Left cardiac atrium (tissue), 4 donors: ENCODE measurements around the gene C1orf159. TPM values are rescaled to one million over a fixed set of nuclear protein-coding genes. Genes with fewer than 3 reads are reported as not detected.

ENCODE experiments used
- ATAC-seq, 2 donors: fragments of 200-7000 bp; cut with Tn5 transposase; one replicate each; pipeline ENCODE4 v1.9.1; 2020; ENCODE audit warnings: mild to moderate bottlenecking in 2 of 2, moderate library complexity in 2 of 2
- DNase-seq: peaks from one replicate; pipeline ENCODE4 v3.0.0-alpha.2; 2020
- intact Hi-C, 2 donors: fragments of 100-400 bp; cut with DNase I; formaldehyde crosslinking; loops; one replicate each; pipeline versions ENCODE4 v1.14.1 to v1.15.1; 2022 to 2023
- total RNA-seq, 2 donors: library from RNA; stranded (reverse); fragmentation: NEBNext Ultra II Directional; extraction: Animal tissue kit (Norgen Biotek cat#: 25700); gene quantifications; one replicate each; pipeline ENCODE4 v1.2.1, GENCODE V29; 2021
- donor health status: DM: no; HTN: yes; CAD: no.
- donor health status: DM: no; HTN: yes; CAD: no; lungs with severe emphysema.
- donor health status: DM: yes; HTN: yes; CAD: no.
- donor health status: Dilated cardiomyopathy.

C1orf159 gene
- total RNA-seq, 2 donors from 2014 or later: 5.3 to 6.1 TPM

DNA sequence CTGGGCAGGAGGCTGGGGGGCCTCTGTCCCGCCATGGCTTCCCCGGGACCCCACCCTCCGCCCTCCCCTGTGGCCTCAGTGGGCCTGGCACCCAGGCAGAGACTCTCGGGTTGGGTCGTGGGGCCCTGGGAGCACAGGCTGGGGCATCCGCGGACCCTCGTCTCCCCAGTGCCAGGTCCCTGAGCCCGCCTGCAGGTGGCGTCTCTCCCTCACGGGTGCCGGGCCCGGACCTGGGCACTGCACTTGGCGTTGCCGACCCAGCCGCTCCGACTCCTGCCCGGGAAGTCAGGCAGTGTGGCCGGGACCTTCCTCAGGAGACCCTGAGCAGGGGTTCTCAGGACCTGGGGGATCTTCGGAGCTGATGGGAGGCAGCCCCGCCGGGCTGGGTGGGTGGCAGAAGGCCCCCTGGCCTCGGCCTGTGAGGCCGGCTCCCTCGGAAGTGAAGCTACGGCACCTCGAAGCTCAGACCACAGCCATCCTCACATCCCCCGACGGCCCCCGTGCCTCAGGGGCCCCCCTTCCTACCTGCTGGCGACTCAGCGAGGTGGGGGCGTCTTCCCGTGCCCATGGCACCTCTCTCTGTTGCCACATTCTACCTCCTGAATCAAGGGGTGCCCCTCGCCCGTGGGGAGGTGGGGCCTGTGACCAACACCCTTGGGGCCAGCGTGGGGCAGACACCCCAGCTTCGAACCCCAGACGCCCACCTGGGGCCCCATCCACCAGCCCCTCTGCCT lies 6.4 kb upstream of the C1orf159 start:
- peak; percentile 87 for DNase-seq
- peak; percentile 94 to 95 for ATAC-seq
- intact Hi-C loops: loop anchor here in 1 of 2 donors (2.0 kb wide), 2 partner anchors 131 to 169 kb away; no protein-coding TSS in a partner anchor

DNA sequence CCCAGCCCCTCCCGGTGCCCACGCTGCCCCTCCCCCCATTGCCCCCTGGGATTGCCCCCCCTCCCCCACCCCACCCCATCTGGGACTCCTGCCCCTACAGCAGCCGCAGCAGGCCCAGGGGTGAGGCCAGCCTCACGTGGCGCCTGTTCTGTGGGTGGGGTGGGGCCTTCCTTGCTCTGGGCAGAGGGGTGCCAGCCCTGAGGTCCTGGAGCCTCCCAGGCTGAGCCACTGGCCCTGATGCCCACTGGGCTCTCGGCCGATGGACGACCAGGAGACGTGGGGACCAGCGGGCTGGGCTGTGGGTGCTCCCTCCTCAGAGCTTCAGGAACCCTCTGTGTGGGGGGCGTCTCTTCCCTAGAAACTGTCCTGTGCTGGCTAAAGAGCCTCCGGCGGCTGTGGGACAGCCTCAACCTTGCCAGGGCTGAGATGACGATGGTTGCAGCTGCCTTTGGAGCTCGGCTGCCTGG lies 5.8 kb upstream of the C1orf159 start:
- DNase-seq (no peak), ATAC-seq (peak; percentile 13 to 16)
- intact Hi-C loops: loop anchor here in 1 of 2 donors (2.0 kb wide), 2 partner anchors 131 to 169 kb away; no protein-coding TSS in a partner anchor

DNA sequence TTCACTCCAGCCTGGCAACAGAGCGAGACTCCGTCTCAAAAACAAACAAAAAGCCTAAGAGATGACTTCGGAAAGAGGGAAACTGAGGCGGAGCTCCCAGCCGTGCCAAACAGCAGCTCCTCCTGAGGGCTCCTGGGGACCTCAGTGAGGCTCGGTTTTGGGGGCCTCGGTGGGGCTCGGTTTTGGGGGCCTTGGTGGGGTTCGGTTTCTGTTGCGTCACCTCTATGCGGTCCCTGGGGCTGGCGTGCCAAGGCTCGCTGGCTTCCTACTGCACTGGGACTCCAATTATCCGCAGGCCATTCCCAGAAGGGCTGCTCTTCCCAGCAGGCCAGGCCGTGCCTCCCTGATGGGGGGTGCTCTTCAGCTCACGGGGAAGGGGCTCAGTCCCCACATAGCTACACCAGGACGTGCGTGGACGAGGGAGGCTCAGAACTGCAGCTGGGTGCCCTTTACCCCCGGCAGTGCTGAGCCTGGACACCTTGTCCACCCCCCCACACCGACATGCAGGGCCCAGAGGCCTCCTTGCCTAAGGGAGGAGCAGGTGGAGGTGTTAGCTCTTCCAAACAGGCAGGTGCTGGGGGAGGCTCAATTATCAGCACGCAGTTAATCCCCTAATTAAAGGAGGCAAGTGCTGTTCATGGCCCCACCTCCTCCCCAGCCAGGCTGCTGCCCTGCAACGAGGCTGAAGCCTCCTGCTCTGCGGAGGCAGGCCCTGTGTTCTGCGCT lies 5.1 kb upstream of the C1orf159 start:
- peak; percentile 14 for DNase-seq
- intact Hi-C loops: no loop called here

DNA sequence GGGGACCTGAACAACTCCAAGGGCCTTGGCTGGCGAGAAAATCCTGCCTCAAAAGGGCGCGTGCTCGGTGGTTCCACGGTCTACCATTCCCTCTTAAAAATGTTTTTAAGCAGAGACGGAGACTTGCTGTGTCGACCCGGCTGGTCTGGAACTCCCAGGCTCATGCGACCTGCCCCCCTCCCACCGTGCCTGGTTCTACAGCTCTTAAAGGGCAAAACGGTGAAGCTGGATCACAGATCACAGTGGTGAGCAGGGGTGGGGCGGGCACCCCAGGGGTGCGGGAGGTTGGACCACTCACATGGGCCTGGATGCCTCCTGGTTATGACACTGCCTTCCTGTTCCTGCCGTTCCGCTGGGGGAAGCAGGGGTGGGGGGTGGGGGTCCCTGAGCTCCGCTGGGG lies 4.2 kb upstream of the C1orf159 start:
- intact Hi-C loops: no loop called here
- DNase-seq (peak; percentile 13), ATAC-seq (no peak)

More for the DNA sequence above, 5.1 kb upstream of the C1orf159 start:
- ATAC-seq: no peak

DNA sequence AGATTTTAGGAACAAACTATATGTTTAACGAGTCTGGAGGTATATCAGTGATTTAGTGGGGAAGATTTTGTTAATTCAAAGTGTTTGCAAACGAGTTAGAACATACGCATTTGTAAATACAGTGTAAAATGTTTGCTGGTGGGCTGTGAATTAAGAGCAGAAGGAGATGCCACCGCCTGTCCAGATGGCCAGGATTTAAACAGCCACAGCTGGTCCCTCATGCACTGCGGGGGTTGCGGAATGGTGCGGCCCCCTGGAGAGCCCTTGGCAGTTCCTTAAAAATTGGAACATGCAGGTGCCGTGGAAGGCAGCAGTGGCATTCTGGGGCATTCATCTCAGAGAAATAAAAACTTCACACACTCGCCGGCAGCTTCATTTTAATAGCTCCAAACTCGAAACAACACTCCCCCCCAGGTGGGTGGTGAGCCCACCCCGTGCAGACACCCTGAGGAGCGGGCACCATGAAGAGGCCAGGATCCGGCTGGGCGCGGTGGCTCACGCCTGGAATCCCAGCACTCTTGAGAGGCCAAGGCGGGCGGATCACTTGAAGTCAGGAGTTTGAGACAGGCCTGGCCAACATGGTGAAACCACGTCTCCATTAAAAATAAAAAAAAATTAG lies 3.5 kb upstream of the C1orf159 start:
- intact Hi-C loops: loop anchor here (5.0 kb wide), 2 partner anchors 113 to 128 kb away; partner anchors contain the start of genes B3GALT6 (in 1 of the 2), C1QTNF12 (in 1 of the 2) and SDF4 (in 1 of the 2)
- DNase-seq (peak; percentile 15), ATAC-seq (no peak)

DNA sequence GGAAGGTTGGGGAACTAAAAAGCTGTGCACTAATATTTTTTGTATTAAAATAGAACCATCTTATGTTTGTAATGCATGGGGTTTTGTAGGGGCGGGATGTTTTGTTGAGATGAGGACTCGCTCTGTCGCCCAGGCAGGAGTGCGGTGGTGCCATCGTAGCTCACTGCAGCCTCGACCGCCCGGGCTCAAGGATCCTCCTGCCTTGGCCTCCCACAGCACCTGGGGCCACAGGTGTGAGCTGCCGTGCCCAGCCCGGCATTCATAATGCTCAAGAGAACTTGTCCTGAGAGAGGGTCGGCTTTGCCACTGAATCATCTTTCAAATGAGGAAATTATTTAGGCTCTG lies 3.0 kb upstream of the C1orf159 start:
- peak; percentile 17 for DNase-seq
- intact Hi-C loops: loop anchor here (5.0 kb wide), 2 partner anchors 113 to 128 kb away; partner anchors contain the start of genes B3GALT6 (in 1 of the 2), C1QTNF12 (in 1 of the 2) and SDF4 (in 1 of the 2)

DNA sequence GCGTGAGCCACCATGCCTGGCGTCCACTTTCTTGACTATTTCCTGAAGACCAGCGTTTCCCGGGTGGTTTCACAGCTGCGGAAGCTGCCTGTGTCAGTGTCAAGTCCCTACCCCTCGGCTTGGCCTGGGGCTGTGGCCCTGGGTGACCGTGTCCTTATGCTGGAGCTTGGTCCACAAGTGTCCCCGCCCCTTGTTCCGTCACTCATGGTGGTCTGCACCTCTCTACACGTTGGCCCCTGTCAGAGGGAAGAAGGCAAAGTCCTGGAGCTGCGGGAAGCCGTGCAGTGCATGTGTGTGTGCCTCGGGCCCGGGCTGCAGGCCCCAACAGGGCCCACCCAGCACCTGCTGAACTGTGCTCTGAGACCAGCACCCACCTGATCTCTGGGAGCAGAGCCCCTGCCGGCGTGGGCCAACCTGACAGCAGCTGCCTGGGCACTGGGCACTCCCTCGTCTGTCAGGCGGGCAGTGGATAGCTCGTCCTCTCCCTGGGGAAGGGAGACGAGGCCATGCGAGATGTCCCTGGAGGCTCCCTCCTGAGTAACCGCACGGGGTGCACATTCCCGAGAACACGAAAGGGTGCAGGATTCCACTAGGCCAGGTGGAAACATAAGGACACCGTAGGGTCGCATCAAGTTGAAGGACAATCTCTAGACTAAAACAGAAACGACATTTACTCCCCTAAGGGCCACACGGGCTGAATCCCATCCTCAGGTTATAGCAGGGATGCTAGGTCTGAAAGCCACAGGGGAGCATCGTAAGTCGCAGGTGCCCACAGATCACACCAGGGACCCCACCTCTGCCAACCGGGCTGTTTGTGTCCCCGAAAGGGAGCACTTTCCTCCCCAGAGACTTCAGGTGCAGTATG lies 2.4 kb upstream of the C1orf159 start:
- ATAC-seq (no peak), DNase-seq (peak; percentile 14)
- intact Hi-C loops: loop anchor here (5.0 kb wide), 2 partner anchors 114 to 129 kb away; partner anchors contain the start of genes B3GALT6 (in 1 of the 2), C1QTNF12 (in 1 of the 2) and SDF4 (in 1 of the 2)

More for the DNA sequence above, 3.0 kb upstream of the C1orf159 start:
- no peak for ATAC-seq

DNA sequence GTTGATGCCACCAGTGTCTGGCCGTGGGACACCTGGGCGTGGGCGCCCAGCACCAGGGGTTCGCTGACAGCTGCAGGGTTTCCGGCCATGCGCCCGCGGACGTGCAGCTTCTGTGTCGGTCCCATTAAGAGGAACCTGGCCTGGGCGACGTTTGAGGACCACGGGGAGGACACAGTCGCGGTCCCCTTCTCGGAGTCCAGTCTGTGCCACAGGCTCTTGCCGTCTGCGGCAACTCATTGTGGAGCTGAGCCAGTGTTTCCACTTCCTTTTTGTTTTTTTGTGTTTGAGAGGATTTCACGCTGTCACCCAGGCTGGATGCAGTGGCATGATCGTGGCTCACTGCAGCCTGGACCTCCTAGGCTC lies 1.6 kb upstream of the C1orf159 start:
- DNase-seq (peak; percentile 22), ATAC-seq (no peak)
- intact Hi-C loops: loop anchor here (5.0 kb wide), 2 partner anchors 115 to 130 kb away; partner anchors contain the start of genes B3GALT6 (in 1 of the 2), C1QTNF12 (in 1 of the 2) and SDF4 (in 1 of the 2)

DNA sequence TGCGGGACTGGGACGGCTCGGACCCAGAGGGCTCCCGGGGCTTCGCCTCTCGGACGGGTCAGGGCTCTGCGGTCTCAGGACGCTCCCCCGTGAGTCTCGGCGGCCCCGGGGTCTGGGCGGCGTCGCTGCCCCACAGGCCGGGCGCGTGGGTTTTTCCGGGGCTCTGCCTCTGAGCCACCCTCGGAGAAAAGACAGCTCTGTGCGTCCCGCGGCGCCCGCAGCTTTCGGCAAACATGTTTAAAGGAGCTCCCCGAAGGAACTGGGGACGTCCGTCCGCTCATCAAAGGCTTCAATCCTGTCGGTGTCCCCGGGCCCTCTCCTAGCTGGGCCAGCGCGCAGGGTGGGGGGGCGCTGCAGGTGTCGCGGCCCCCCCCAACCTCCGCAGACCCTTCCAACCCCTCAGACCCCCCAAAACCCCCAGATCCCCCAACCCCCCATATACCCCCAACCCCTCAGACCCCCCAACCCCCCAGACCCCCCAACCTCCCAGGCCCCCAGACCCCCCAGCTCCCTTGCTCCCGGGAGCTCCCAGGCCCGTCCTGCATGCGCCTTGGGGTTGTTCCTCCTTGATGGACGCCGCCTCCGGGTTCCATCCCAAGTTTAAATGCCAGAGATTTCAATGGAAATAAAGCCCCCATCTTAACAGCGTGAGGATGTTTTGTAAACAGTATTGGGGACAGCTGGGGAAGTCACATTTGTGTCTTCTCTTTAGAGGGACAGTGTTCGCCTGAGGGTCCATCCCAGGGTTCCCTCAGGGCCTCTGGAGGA lies 996 bp upstream of the C1orf159 start:
- no peak for ATAC-seq

DNA sequence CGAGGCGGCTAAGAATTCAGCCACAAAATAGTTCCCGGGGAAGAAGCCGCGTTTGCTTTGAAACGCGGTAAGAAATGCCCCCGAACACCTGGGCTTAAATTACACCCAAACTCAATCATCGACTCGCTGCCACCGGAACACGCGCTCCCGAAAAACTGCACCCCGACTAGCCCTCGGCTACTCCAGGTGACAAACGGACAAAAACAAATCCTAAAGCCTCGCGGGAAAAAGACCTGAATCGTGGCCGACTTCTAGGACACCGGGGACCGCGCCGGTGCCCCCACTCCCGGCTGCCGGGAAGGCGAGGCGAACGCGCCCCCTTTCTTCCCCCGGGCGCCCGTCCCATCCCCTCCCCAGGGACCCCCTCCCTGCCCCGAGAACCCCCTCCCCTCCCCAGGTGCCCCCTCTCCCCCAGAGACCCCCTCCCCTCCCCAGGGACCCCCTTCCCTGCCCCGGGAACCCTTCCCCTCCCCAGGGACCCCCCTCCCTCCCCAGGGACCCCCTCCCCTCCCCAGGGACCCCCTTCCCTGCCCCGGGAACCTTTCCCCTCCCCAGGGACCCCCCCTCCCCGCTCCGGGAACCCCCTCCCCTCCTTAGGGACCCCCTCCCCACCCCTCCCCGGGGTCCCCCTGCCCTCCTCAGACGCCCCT lies 628 bp downstream of the C1orf159 start:
- DNase-seq (peak; percentile 16), ATAC-seq (no peak)
- intact Hi-C loops: loop anchor here (5.0 kb wide), 2 partner anchors 117 to 132 kb away; partner anchors contain the start of genes B3GALT6 (in 1 of the 2), C1QTNF12 (in 1 of the 2) and SDF4 (in 1 of the 2)

More for the DNA sequence above, 996 bp upstream of the C1orf159 start:
- intact Hi-C loops: loop anchor here (5.0 kb wide), 2 partner anchors 115 to 130 kb away; partner anchors contain the start of genes B3GALT6 (in 1 of the 2), C1QTNF12 (in 1 of the 2) and SDF4 (in 1 of the 2)
- DNase-seq: peak; percentile 18

DNA sequence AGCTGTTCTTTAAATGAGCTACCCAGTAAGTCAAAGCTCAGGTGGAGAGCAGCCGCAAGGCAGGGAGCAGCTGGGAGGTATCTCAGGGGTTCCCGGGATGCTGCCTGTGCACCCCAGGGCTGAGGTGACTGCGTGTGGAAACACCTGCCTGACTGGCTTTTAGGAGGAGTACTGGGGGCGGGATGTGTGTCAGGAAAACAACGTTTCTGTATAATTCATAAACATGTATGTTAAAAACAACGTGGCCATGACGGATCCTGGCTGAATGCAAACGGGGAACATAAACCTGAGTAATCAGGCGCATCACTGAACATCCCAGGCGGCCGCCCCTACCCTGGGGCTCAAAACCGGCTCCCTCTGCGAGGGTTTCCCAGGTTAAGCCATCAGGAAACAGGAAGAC lies 1.5 kb downstream of the C1orf159 start:
- DNase-seq (peak; percentile 14), ATAC-seq (no peak)

DNA sequence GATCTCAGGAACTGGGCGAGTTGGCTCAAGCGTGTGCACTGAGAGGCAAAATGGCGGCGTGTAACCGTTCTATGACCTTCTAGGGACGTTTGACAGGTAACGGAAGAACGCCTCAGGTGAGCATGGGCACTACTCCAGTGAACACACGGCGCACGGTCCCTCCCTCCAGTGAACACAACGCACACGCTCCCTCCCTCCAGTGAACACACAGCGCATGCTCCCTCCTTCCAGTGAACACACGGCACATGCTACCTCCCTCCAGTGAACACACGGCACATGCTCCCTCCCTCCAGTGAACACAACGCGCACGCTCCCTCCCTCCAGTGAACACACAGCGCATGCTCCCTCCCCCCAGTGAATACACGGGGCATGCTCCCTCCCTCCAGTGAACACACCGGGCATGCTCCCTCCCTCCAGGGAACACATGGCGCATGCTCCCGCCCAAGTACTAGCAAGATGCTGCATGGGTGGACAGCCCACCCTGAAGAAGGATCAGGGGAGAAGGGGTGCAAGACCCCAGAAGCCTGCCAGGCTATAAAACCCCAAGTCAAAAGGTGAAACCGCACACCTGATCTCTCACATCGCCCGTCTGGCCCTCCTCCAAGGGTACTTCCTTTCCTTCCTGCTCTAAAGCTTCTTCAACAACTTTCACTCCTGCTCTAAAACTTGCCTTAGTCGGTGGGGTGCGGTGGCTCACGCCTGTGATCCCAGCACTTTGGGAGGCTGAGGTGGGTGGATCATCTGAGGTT lies 3.5 kb downstream of the C1orf159 start:
- DNase-seq: peak; percentile 12
- intact Hi-C loops: no loop called here

More for the DNA sequence above, 1.5 kb downstream of the C1orf159 start:
- intact Hi-C loops: no loop called here

DNA sequence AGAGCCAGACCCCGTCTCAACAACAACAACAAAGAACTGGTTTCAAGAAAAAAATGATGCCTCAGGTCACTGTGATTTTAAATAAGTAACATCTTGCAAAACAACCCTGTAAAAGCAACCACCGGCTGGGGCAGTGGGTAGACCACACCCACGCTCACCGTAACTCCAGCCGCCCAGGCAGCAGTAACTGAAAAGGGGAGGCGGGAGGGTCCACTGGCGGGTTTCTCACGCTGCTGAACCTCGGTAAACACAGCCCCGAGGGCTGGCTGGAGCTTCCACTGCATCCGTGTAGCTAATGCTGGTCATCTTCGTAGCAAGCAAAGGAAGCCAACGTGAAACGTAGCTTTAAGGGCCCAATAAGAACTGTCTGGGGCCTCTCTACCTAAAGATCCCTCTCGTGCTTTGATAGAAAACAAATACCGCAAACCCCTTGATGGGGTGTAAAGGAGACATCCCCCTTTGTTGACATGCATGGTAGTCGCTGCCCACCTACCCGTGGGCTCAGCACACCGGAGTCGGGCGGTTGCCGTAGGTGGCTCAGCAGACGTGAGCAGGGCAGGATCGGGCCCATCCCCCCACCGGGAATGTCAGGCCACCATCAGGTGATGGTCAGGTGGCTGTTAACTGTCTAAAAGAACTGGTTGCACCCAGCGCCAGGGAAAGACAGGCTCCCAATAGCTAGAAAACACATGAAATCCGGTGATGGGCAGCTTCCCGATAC lies 4.2 kb downstream of the C1orf159 start:
- DNase-seq (peak; percentile 15), ATAC-seq (no peak)
- intact Hi-C loops: no loop called here

More for the DNA sequence above, 3.5 kb downstream of the C1orf159 start:
- no peak for ATAC-seq

DNA sequence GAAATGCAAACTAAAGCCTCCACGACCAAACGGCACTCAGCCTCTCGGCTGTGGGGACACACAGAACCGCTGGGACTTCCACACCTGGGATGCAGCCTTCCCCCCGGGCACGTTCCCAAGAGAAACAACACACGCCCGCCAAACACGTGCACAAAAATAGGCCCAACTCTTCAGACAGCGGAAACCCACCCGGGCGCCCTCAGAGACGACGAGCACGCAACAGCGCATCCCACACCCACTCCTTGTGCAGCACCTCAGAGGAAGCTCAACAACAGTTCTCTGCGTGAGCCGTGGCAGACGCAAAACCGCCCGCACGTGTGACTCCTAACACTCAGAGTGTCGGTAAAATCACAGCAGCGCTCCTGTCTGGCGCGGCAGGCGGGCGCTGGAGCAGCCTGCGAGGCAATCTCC lies 5.3 kb downstream of the C1orf159 start:
- intact Hi-C loops: no loop called here
- peak; percentile 8 for DNase-seq

DNA sequence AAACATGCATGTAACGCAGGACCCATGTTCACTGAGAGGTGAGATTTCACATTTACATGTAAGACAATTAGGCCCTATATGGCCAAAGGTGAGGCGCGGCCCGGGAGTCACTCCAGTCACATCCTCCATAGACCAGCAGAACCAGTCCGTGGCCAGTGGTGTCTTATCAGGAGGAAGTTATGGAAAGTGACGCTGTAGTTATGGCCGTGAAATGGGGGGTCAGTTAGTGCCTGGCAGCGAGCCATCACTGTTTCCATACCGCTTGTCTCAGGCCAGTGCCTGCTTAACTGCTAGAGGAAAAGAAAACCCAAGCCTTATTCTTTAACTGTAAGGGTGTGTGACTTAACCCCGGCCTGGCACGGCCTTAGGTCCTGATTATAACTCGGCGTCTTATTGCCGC lies 6.1 kb downstream of the C1orf159 start:
- peak; percentile 11 for DNase-seq

More for the DNA sequence above, 5.3 kb downstream of the C1orf159 start:
- no peak for ATAC-seq

More for the DNA sequence above, 6.1 kb downstream of the C1orf159 start:
- ATAC-seq: no peak
- intact Hi-C loops: no loop called here
